Globus pallidus (tissue), 1 donor: ENCODE data around the gene AEN.

Experiments
- DNase-seq: peaks from one replicate; pipeline ENCODE4 v3.0.0-alpha.2; 2015; ENCODE audit warnings: low spot score

AEN gene

DNA sequence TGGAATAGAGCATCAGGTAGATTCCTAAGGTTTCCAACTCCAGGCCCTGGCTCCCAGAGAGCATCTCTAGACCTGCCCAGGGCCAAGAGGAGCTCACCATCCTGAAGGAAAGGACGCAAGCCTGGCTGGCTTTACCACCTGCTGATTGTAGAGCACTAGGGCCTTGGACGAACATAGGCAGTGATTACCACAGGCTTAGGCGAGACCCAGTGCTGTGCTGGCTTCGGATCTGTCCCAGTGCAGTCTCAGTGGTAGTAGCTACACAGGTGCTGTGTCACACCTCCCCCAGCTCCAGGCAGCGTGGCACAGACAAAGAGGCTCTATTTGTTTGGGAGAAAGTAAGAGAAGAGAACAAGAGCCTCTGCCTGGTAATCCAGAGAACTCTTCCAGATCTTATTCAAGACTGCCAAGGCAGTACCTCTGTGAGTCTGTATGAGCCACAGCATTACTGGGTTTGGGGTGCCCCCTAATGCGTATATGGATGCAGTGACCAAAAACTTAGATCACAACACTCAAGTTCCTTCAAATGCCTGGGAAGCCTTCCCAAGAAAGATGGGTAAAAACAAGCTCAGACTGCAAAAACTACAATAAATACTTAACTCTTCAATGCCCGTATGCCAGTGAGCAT lies 43.1 kb downstream of the AEN start:
- DNase-seq: peak; percentile 78

DNA sequence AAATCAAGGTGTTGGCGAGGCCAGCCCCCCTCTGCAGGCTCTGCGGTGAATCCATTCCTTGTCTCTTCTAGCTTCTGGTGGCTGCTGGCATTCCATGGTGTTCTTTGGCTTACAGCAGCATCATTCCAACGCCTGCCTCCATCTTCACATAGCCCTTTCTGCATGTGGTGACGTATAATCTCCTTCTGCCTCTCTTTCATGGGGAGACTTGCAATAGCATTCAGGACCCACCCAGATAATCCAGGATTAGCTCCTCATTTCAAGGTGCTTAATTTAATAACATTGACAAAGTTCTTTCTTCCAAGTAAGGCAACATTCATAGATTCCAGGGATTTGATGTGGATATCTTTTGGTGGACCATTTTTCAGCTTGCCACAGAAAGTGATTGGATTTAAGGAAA lies 53.5 kb downstream of the AEN start:
- no peak for DNase-seq

DNA sequence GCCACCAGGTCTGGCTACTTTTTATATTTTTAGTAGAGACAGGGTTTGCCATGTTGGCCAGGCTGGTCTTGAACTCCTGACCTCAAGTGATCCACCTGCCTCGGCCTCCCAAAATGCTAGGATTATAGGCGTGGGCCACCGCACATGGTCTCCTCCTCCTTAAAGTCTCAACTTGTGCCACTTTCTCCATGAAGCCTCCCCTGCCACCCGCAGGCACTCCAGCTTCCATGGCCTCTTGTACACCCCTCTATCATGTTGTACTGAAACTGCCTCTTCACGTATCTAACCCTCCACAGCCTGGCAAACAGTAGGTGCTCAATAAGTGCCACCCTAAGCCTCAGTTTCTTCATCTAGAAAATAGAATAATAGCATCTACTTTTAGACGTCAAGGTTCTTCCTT lies 57.6 kb downstream of the AEN start:
- no peak for DNase-seq

DNA sequence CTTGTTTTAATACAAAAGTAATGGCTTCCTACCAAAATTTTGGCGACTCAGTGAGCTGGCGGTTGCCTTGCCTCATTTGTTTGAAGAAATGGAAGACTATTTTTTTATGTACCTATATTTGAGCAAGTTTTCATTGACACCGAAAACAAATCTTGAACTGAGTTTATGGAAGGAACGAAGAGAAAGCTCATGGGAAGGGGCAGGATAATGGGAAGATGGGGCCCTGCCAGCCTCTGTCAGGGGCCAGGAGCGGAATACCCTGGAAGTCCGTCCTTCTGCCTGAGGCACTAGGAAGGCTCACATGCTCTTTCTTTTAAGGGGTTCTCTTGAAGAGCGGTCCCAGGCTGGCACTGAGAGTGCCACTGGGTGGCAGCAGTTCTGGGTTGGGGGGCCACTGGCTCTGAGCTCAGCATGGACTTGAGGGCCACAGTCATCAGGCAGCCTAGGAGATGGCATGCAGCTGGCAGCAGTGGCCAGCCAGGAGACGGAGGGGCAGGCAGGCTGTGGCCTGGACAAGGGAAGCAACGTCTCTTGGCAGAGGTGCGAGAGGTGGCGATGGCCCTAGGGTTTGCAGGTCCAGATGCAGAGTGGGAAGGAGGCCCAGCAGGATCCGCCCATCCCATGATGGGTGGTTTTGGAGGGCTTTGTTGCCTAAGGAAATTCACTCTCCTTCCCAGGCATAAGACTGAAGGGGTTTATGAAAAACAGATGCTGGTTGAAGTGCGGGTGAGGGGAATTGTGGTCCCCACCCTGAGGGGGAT lies 59.3 kb downstream of the AEN start:
- DNase-seq: no peak

DNA sequence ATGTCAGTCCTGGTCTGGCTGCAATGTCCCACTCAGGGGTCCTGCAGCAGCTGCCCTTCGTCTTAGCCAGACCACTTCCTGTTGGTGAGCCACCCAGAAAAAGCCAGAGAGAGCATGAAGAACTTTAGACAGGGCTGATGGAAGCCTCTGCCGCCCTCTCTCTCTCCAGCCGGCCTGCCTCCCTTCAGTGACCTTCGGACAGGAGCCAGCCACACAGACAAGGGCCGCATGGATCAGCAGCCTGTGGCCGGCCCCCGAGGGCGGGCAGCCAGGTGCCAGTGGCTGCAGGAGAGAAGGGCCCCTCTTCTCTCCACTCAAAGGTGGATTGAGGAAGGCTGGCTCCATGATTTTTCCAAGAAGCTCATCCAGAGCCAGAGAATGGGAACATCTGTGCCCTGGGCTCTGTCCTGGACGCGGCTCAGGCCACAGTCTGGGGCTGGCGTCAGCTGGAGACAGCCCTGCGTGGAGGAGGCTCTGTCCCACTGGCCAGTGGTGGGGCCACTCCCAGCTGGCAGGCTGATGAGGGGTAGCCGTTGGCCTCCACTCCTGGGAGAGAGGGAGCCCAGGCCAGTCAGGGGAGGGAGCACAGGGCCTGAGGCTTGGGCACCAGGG lies 60.6 kb downstream of the AEN start:
- DNase-seq: peak; percentile 81
